GM12878 (cell line): ENCODE data around the gene DENND4C. TPM values are rescaled to one million over a fixed set of nuclear protein-coding genes. Genes with fewer than 3 reads are reported as not detected.
A peak's percentile ranks its signal among the peaks of the same experiment; 100 is the strongest.
"Not testable (repeated sequence)": the region's sequence is repeated elsewhere in the genome, so short reads cannot be mapped to it uniquely, and the experiment has no call there.

Source experiments
- ATAC-seq: fragments of 200-7000 bp; cut with Tn5 transposase; 3 replicates; pipeline ENCODE4 v1.9.1; 2020; ENCODE audit warnings: mild to moderate bottlenecking, moderate library complexity
- BruUV-seq: library from RNA; stranded (reverse); fragments of 400-500 nt; replicated peaks from 2 replicates; lab custom pipeline; 2021; lab: Mats Ljungman, UMichigan
- CTCF ChIA-PET: fragments of 300-600 bp; sonication (Branson Sonifier 250); formaldehyde crosslinking; extraction: SDS; loops from one replicate; lab custom pipeline; 2021; ENCODE audit warnings: inconsistent platforms; lab: Yijun Ruan, JAX
- POLR2A ChIA-PET: fragments of 350-600 bp; formaldehyde crosslinking; extraction: SDS; loops from one replicate; lab custom pipeline; 2021; ENCODE audit warnings: inconsistent platforms; lab: Charles Lee
- RAD21 ChIA-PET: fragments of 300-600 bp; sonication (Branson Sonifier 250); formaldehyde crosslinking; loops from one replicate; lab custom pipeline; 2023; ENCODE audit warnings: antibody characterized with exemption; ENCODE audit not compliant: unreplicated experiment; lab: Charles Lee
- SMC1A ChIA-PET: fragments of 300-600 bp; sonication (Branson Sonifier 250); formaldehyde crosslinking; loops from one replicate; lab custom pipeline; 2023; ENCODE audit not compliant: unreplicated experiment, uncharacterized antibody; lab: Charles Lee
- DNase-seq: peaks from one replicate; pipeline ENCODE4 v3.0.0-alpha.2; 2011; ENCODE audit warnings: low read depth, low spot score
- FAIRE-seq: peaks from 3 replicates; lab custom pipeline; 2011; peaks lifted over from hg19 to GRCh38; lab: Jason Lieb, UNC
- H2AFZ ChIP-seq: 2 replicates; pipeline ENCODE4 v1.6.0; 2011; ENCODE audit warnings: low read depth, low read length, control low read depth; ENCODE audit not compliant: control insufficient read depth
- H3K27ac ChIP-seq: 2 replicates; pipeline ENCODE4 v1.5.1; 2011; ENCODE audit warnings: control low read depth; ENCODE audit not compliant: control insufficient read depth, insufficient read depth
- H3K27me3 ChIP-seq, 2 experiments: replicated peaks in 1 of 2; 2 replicates each; pipeline versions ENCODE4 v1.6.0 to v1.6.1; 2011; ENCODE audit warnings: low read length in 1 of 2; ENCODE audit not compliant: control insufficient read depth in 2 of 2, insufficient read depth in 2 of 2
- H3K36me3 ChIP-seq, 2 experiments: 2 replicates each; pipeline ENCODE4 v1.5.1; 2011; ENCODE audit warnings: low read length in 1 of 2; ENCODE audit not compliant: control insufficient read depth in 2 of 2, insufficient read depth in 2 of 2
- H3K4me1 ChIP-seq: 2 replicates; pipeline ENCODE4 v1.6.1; 2011; ENCODE audit warnings: mild to moderate bottlenecking, low read length, moderate library complexity, mixed read lengths; ENCODE audit not compliant: control insufficient read depth, insufficient read depth
- H3K4me2 ChIP-seq: 2 replicates; pipeline ENCODE4 v1.6.0; 2011; ENCODE audit warnings: control low read depth; ENCODE audit not compliant: control insufficient read depth, insufficient read depth
- H3K4me3 ChIP-seq: fragments of 200-600 bp; sonication (generic); 2 replicates; pipeline ENCODE4 v1.5.1; 2016
- H3K79me2 ChIP-seq: 2 replicates; pipeline ENCODE4 v1.6.0; 2011; ENCODE audit warnings: low read length; ENCODE audit not compliant: control insufficient read depth, insufficient read depth
- H3K9ac ChIP-seq: 2 replicates; pipeline ENCODE4 v1.8.0; 2011; ENCODE audit warnings: low read length, control low read depth, mixed read lengths; ENCODE audit not compliant: control insufficient read depth, insufficient read depth
- H3K9me3 ChIP-seq: replicated peaks from 3 replicates; pipeline ENCODE4 v1.5.1; 2011; ENCODE audit warnings: mild to moderate bottlenecking, low read length; ENCODE audit not compliant: control insufficient read depth, insufficient read depth
- H4K20me1 ChIP-seq: 2 replicates; pipeline ENCODE4 v1.6.0; 2011; ENCODE audit not compliant: control insufficient read depth, insufficient read depth
- IRF4 ChIP-seq: IDR thresholded peaks from 2 replicates; pipeline ENCODE4 v1.6.1; 2011; ENCODE audit warnings: low read depth, low read length
- RUNX3 ChIP-seq: IDR thresholded peaks from 2 replicates; pipeline ENCODE4 v1.6.1; 2012; ENCODE audit warnings: low read length, inconsistent platforms
- WGBS: methylation state at CpG from one replicate; pipeline ENCODE4 v1.1.6; 2016; ENCODE audit warnings: low lambda C conversion rate; ENCODE audit not compliant: insufficient replicate concordance, insufficient coverage; ENCODE audit errors: missing lambda C conversion rate; 5-methylcytosine and 5-hydroxymethylcytosine counted together
- in situ Hi-C: fragments of 300-500 bp; cut with MboI; formaldehyde crosslinking; loops from 9 replicates; pipeline ENCODE4 v1.14.3; 2018; ENCODE audit warnings: mixed read lengths
- intact Hi-C: fragments of 100-400 bp; cut with micrococcal nuclease; formaldehyde crosslinking; loops from one replicate; pipeline ENCODE4 v1.14.2; 2022; ENCODE audit not compliant: unreplicated experiment
- polyA plus RNA-seq, 11 experiments: library from polyadenylated mRNA; depleted of rRNA in 4 of 11; unstranded in 6 of 11; stranded (reverse) in 5 of 11; fragments of >200 nt; fragmentation: Nextera tagmentation in 4 of 11; fragmentation: Illumina TruSeq in 1 of 11; extraction: Ambion mirVana in 4 of 11; extraction: Trizol in 1 of 11; gene quantifications; 1 replicate in 1 of 11; 2 replicates in 10 of 11; pipeline versions ENCODE4 v1.2.1 to v1.2.3, GENCODE V29; 2011 to 2016; ENCODE audit warnings: inconsistent platforms in 2 of 11, missing spikeins in 2 of 11, low read depth in 1 of 11
- total RNA-seq, 4 experiments: library from RNA; depleted of rRNA in 3 of 4; stranded (reverse); fragments of >200 nt in 3 of 4; fragmentation: Illumina TruSeq in 1 of 4; extraction: Trizol in 1 of 4; gene quantifications; 2 replicates each; pipeline versions ENCODE4 v1.2.1 to v1.2.3, GENCODE V29; 2013 to 2021

Gene DENND4C
- total and polyA plus RNA-seq, 10 of the 15 experiments (the other 5 are each of a cell fraction or from before 2014, with no cell fraction given), result 8.2 to 49.3 (median 24.7) TPM

GRCh38 chr9:19381656-19382055 is 151.2 kb downstream of the DENND4C start:
- Histone ChIP-seq H3K4me3 (no peak overlapping the region), H4K20me1 (no peaks in the 10 kb centered on the region), H3K79me2 (peaks cover 45% of the 10 kb centered on the region)
- RAD21 ChIA-PET, result interaction anchor here (0.9 to 1.1 kb wide), 2 partner anchors 70 to 76 kb away, joined by 3 read pairs; no protein-coding TSS in a partner anchor
- TF ChIP-seq RUNX3 (peak; percentile 34), IRF4 (no peak)
- TF ChIP-seq, all 136 proteins: peak for 1
- H3K4me2 ChIP-seq, result peak overlapping the region; percentile 85; the same call in 1 of the 2 replicates
- ATAC-seq, result no peak
- ChIA-PET SMC1A (no interaction called here), POLR2A (interaction anchor here (0.7 kb wide), 1 partner anchor 333 kb away, joined by 3 read pairs; the partner anchor contains the start of gene RRAGA), CTCF (interaction anchor here (1.0 to 1.2 kb wide), 2 partner anchors 9 to 73 kb away, joined by 3 to 4 read pairs; no protein-coding TSS in a partner anchor)
- peaks cover 5% of the 10 kb centered on the region for H3K4me1 ChIP-seq
- no peak for DNase-seq
- H3K36me3 ChIP-seq, result peaks cover 1 to 14% of the 10 kb centered on the region in 2 experiments
- no peak for FAIRE-seq
- no peak overlapping the region for H3K9ac ChIP-seq
- intact Hi-C loops, result loop anchor here (2.0 to 5.0 kb wide), 2 partner anchors 75 to 334 kb away; partner anchors contain the start of gene RRAGA
- no peaks in the 10 kb centered on the region for H3K9me3 ChIP-seq
- in situ Hi-C loops, result no loop called here
- H2AFZ ChIP-seq, result no peak overlapping the region
- 50% methylated on average over 2 of the region's 2 CpGs for WGBS
- no peaks in the 10 kb centered on the region for H3K27me3 ChIP-seq
- no peak overlapping the region for H3K27ac ChIP-seq
- no TSS peak for BruUV-seq

GRCh38 chr9:19385212-19385611 is 154.7 kb downstream of the DENND4C start:
- H3K9me3 ChIP-seq, RAD21 ChIA-PET, H3K4me3 ChIP-seq, H2AFZ ChIP-seq, H3K4me2 ChIP-seq, H3K79me2 ChIP-seq, H3K36me3 ChIP-seq, H4K20me1 ChIP-seq, FAIRE-seq, DNase-seq, ATAC-seq, SMC1A ChIA-PET, in situ Hi-C loops, H3K27me3 ChIP-seq, BruUV-seq, H3K9ac ChIP-seq, H3K27ac ChIP-seq, intact Hi-C loops, H3K4me1 ChIP-seq: not testable (repeated sequence)
- WGBS, result over 99% methylated on average over 14 of the region's 14 CpGs
- ChIA-PET POLR2A (interaction anchor here (0.6 kb wide), 1 partner anchor 163 kb away, joined by 3 read pairs; no protein-coding TSS in a partner anchor), CTCF (interaction anchor here (1.2 kb wide), 1 partner anchor 10 kb away, joined by 3 read pairs; no protein-coding TSS in a partner anchor)
